HepG2 (cell line): ENCODE data around the gene C1S. TPM values are rescaled to one million over a fixed set of nuclear protein-coding genes. Genes with fewer than 3 reads are reported as not detected.
A peak's percentile ranks its signal among the peaks of the same experiment; 100 is the strongest.

Experiments used
- ATAC-seq: fragments of 200-7000 bp; cut with Tn5 transposase; 3 replicates; pipeline ENCODE4 v1.9.1; 2020; ENCODE audit warnings: mild to moderate bottlenecking, moderate library complexity
- BruUV-seq: library from RNA; stranded (reverse); fragments of 400-500 nt; replicated peaks from 2 replicates; lab custom pipeline; 2021; lab: Mats Ljungman, UMichigan
- CTCF ChIA-PET: fragments of 300-600 bp; formaldehyde crosslinking; extraction: SDS; loops from one replicate; lab custom pipeline; 2021; ENCODE audit warnings: low total read pairs, inconsistent platforms, low intra/inter-chr PET ratio; lab: Yijun Ruan, JAX
- POLR2A ChIA-PET: fragments of 350-600 bp; sonication (Branson Sonifier 250); formaldehyde crosslinking; loops from one replicate; lab custom pipeline; 2020; ENCODE audit warnings: antibody characterized with exemption, inconsistent platforms; lab: Yijun Ruan, JAX
- DNase-seq: peaks from one replicate; pipeline ENCODE4 v3.0.0-alpha.2; 2015; ENCODE audit warnings: low spot score
- FAIRE-seq: peaks from 3 replicates; lab custom pipeline; 2011; peaks lifted over from hg19 to GRCh38; lab: Jason Lieb, UNC
- H2AFZ ChIP-seq: one replicate; pipeline ENCODE4 v1.6.1; 2011; ENCODE audit warnings: low read length, inconsistent platforms
- H3K27ac ChIP-seq: fragments of 300-600 bp; 3 replicates; pipeline ENCODE4 v1.8.0; 2011; ENCODE audit warnings: mixed run types, mild to moderate bottlenecking, mixed read lengths, low read length, inconsistent platforms; ENCODE audit not compliant: insufficient read depth; ENCODE audit errors: extremely low read length
- H3K27me3 ChIP-seq, 2 experiments: fragments of 200-600 bp in 1 of 2; 2 replicates in 1 of 2; 3 replicates in 1 of 2; pipeline versions ENCODE4 v1.6.0 to v1.8.0; 2011; ENCODE audit warnings: low read length in 2 of 2, mild to moderate bottlenecking in 2 of 2, moderate library complexity in 2 of 2, inconsistent platforms in 1 of 2; ENCODE audit not compliant: insufficient read depth in 2 of 2, control insufficient read depth in 1 of 2
- H3K36me3 ChIP-seq, 2 experiments: fragments of 200-600 bp in 1 of 2; replicated peaks in 1 of 2; 2 replicates in 1 of 2; 3 replicates in 1 of 2; pipeline versions ENCODE4 v1.5.1 to v1.8.0; 2011; ENCODE audit warnings: low read length in 2 of 2, inconsistent platforms in 1 of 2; ENCODE audit not compliant: insufficient read depth in 2 of 2, control insufficient read depth in 1 of 2
- H3K4me1 ChIP-seq: 2 replicates; pipeline ENCODE4 v1.5.1; 2012; ENCODE audit warnings: low read length, inconsistent platforms; ENCODE audit not compliant: insufficient read depth
- H3K4me2 ChIP-seq: 2 replicates; pipeline ENCODE4 v1.6.0; 2011; ENCODE audit warnings: low read depth, low read length, inconsistent platforms
- H3K4me3 ChIP-seq, 3 experiments: fragments of 200-600 bp in 1 of 3; sonication (generic), shearing (Covaris generic) in 1 of 3; replicated peaks in 1 of 3; 2 replicates each; pipeline ENCODE4 v1.5.1; 2011 to 2016; ENCODE audit warnings: low read length in 3 of 3, inconsistent platforms in 2 of 3, low read depth in 2 of 3, mild to moderate bottlenecking in 2 of 3, control low read depth in 1 of 3, mixed read lengths in 1 of 3; ENCODE audit not compliant: insufficient read depth in 1 of 3
- H3K79me2 ChIP-seq: one replicate; pipeline ENCODE4 v1.6.1; 2011; ENCODE audit warnings: low read length, inconsistent platforms; ENCODE audit not compliant: insufficient read depth
- H3K9ac ChIP-seq: 2 replicates; pipeline ENCODE4 v1.6.0; 2011; ENCODE audit warnings: mild to moderate bottlenecking, low read depth, low read length, inconsistent platforms; ENCODE audit not compliant: insufficient read depth
- H3K9me3 ChIP-seq: 2 replicates; pipeline ENCODE4 v1.5.1; 2012; ENCODE audit warnings: mild to moderate bottlenecking, low read length
- H4K20me1 ChIP-seq: 2 replicates; pipeline ENCODE4 v1.6.0; 2011; ENCODE audit warnings: inconsistent platforms, mild to moderate bottlenecking, low read length, moderate library complexity; ENCODE audit not compliant: insufficient read depth
- ARNTL ChIP-seq: sonication (generic); formaldehyde crosslinking; IDR thresholded peaks from 2 replicates; pipeline ENCODE4 v1.4.0; 2020; ENCODE audit warnings: mild to moderate bottlenecking, missing genetic modification reagents
- CENPBD1 ChIP-seq: sonication (generic); formaldehyde crosslinking; IDR thresholded peaks from 2 replicates; pipeline ENCODE4 v1.8.0; 2022; ENCODE audit warnings: missing genetic modification reagents, low read depth, mild to moderate bottlenecking, borderline replicate concordance
- KIAA2018 ChIP-seq: sonication (generic); formaldehyde crosslinking; IDR thresholded peaks from 2 replicates; pipeline ENCODE4 v1.5.0; 2020; ENCODE audit warnings: mild to moderate bottlenecking, missing genetic modification reagents, borderline replicate concordance
- NR2F1 ChIP-seq, 2 experiments: fragments of 450-650 bp in 1 of 2; formaldehyde crosslinking in 1 of 2; IDR thresholded peaks; 2 replicates each; pipeline versions ENCODE4 v1.5.0 to v1.6.1; 2016 to 2020; ENCODE audit warnings: mild to moderate bottlenecking in 1 of 2, missing compliant biosample characterization in 1 of 2, missing genetic modification reagents in 1 of 2, moderate library complexity in 1 of 2
- PRDM15 ChIP-seq: sonication (generic); formaldehyde crosslinking; IDR thresholded peaks from 2 replicates; pipeline ENCODE4 v1.4.0; 2020; ENCODE audit warnings: missing genetic modification reagents
- RAD51 ChIP-seq: fragments of 450-650 bp; IDR thresholded peaks from 2 replicates; pipeline ENCODE4 v1.6.1; 2016; ENCODE audit warnings: borderline replicate concordance
- SMAD3 ChIP-seq: sonication (generic); formaldehyde crosslinking; IDR thresholded peaks from 2 replicates; pipeline ENCODE4 v1.4.0; 2020; ENCODE audit warnings: missing genetic modification reagents
- ZFP1 ChIP-seq: IDR thresholded peaks from 2 replicates; pipeline ENCODE4 v1.6.1; 2016
- ZNF850 ChIP-seq: sonication (generic); formaldehyde crosslinking; conservative IDR thresholded peaks from 2 replicates; pipeline ENCODE4 v1.9.0; 2021; ENCODE audit warnings: mild to moderate bottlenecking, missing genetic modification reagents
- WGBS: methylation state at CpG from one replicate; pipeline ENCODE4 v1.1.6; 2017; ENCODE audit warnings: low lambda C conversion rate; 5-methylcytosine and 5-hydroxymethylcytosine counted together
- in situ Hi-C: cut with HindIII; loops from 2 replicates; pipeline ENCODE4 v1.10.0; 2017; ENCODE audit warnings: low pct_unique_long_range_greater_than_20kb; ENCODE audit not compliant: extremely low pct_ligation_motif_present
- intact Hi-C: fragments of 100-400 bp; cut with micrococcal nuclease; formaldehyde crosslinking; loops from one replicate; pipeline ENCODE4 v1.10.0; 2022; ENCODE audit not compliant: unreplicated experiment
- polyA plus RNA-seq, 8 experiments: library from polyadenylated mRNA; depleted of rRNA in 3 of 8; stranded (reverse) in 7 of 8; unstranded in 1 of 8; fragments of >200 nt; fragmentation: Illumina TruSeq in 4 of 8; extraction: Trizol in 4 of 8; gene quantifications; 2 replicates each; pipeline versions ENCODE4 v1.2.1 to v1.2.3, GENCODE V29; 2011 to 2016; ENCODE audit warnings: low read depth in 4 of 8, missing spikeins in 1 of 8, mixed read lengths in 1 of 8; ENCODE audit not compliant: insufficient read depth in 1 of 8
- total RNA-seq, 5 experiments: library from RNA; depleted of rRNA; stranded (reverse); fragments of >200 nt; fragmentation: Illumina TruSeq; extraction: Trizol; gene quantifications; 2 replicates each; pipeline ENCODE4 v1.2.3, GENCODE V29; 2016; ENCODE audit warnings: low read depth in 1 of 5

The C1S gene
- total and polyA plus RNA-seq, 2 of the 13 experiments (the other 11 are each of a cell fraction or from before 2014, with no cell fraction given), result 14.5 to 18.2 TPM

GRCh38 chr12:7019043-7019569 lies 41.4 kb upstream of the C1S start:
- BruUV-seq, result TSS peak; percentile 73
- ATAC-seq, result no peak
- TF ChIP-seq CENPBD1 (CRISPR knock-in tag), result no peak
- TF ChIP-seq KIAA2018 (CRISPR knock-in tag), result no peak
- TF ChIP-seq PRDM15 (CRISPR knock-in tag), result 0 out of 2 replicates have a peak, but pooled peaks have one; percentile 7
- no peak for TF ChIP-seq RAD51
- TF ChIP-seq NR2F1 (CRISPR knock-in tag; IDR thresholded peaks at IDR 0.05), result 0 out of 4 replicates have a peak, but pooled peaks of 1 of the 2 experiments have one; percentile 7
- TF ChIP-seq ZNF850 (CRISPR knock-in tag), result no peak
- 0 out of 2 replicates have a peak, but pooled peaks have one; percentile 0 for TF ChIP-seq SMAD3
- 0 out of 2 replicates have a peak, but pooled peaks have one; percentile 3 for TF ChIP-seq ZFP1
- TF ChIP-seq ARNTL (CRISPR knock-in tag), result peak; percentile 3; the same call in 1 of the 2 replicates

More at GRCh38 chr12:7019043-7019569, 41.4 kb upstream of the C1S start:
- no peaks in the 10 kb centered on the region for H3K36me3 ChIP-seq
- no peaks in the 10 kb centered on the region for H4K20me1 ChIP-seq
- H3K79me2 ChIP-seq, result peaks cover 31% of the 10 kb centered on the region
- peak overlapping the region; percentile 60 to 97 (median 85) for H3K4me3 ChIP-seq
- H3K27me3 ChIP-seq, result no peaks in the 10 kb centered on the region; a peak in 1 of 5 replicates
- WGBS, result 4% methylated on average over 6 of the region's 6 CpGs
- H3K4me2 ChIP-seq, result peak overlapping the region; percentile 88
- DNase-seq (no peak), FAIRE-seq (no peak)
- intact Hi-C loops, result loop anchor here (2.0 kb wide), 1 partner anchor 38 kb away; no protein-coding TSS in a partner anchor
- H3K27ac ChIP-seq, result peak overlapping the region; percentile 97
- H3K9ac ChIP-seq, result peak overlapping the region; percentile 79
- peaks cover 35% of the 10 kb centered on the region for H3K4me1 ChIP-seq
- in situ Hi-C loops, result loop anchor here (5.0 kb wide), 1 partner anchor 37 kb away; no protein-coding TSS in a partner anchor
- POLR2A ChIA-PET, result interaction anchor here (0.9 to 4.1 kb wide), 15 partner anchors 8 to 146 kb away, joined by 3 to 52 read pairs (median 7); partner anchors contain the start of genes C12orf57, C1RL, RNU7-1 and SPSB2
- peak overlapping the region; percentile 54 for H2AFZ ChIP-seq
- CTCF ChIA-PET, result interaction anchor here (1.2 to 1.3 kb wide), 2 partner anchors 54 to 73 kb away, joined by 4 read pairs; partner anchors contain the start of gene C1R
- H3K9me3 ChIP-seq, result no peaks in the 10 kb centered on the region
